SK-N-MC (cell line): ENCODE results near the gene GPNMB.

Source experiments
- DNase-seq: peaks from one replicate; pipeline ENCODE4 v3.0.0-alpha.2; 2011; ENCODE audit warnings: low read depth, low spot score
- H3K27ac ChIP-seq: fragments of 200-600 bp; sonication (generic); 2 replicates; pipeline ENCODE4 v1.5.1; 2016; ENCODE audit warnings: mixed run types
- H3K36me3 ChIP-seq: fragments of 200-600 bp; sonication (generic); 2 replicates; pipeline ENCODE4 v1.6.1; 2017; ENCODE audit warnings: antibody characterized with exemption, low read length, mixed read lengths; ENCODE audit not compliant: insufficient read depth
- H3K4me3 ChIP-seq: fragments of 200-600 bp; sonication (generic); 2 replicates; pipeline ENCODE4 v1.5.1; 2016
- H3K9ac ChIP-seq: fragments of 200-600 bp; sonication (generic); 2 replicates; pipeline ENCODE4 v1.8.0; 2017; ENCODE audit warnings: mixed run types, mixed read lengths; ENCODE audit not compliant: insufficient read length
- H3K9me3 ChIP-seq: fragments of 200-600 bp; sonication (generic); 2 replicates; pipeline ENCODE4 v1.6.1; 2017; ENCODE audit warnings: low read depth, mild to moderate bottlenecking, antibody characterized with exemption, low read length, moderate library complexity, mixed read lengths
- EZH2 ChIP-seq: fragments of 200-600 bp; sonication (generic); IDR thresholded peaks from one replicate; pipeline ENCODE4 v1.6.1; 2017; ENCODE audit warnings: antibody characterized with exemption
- FOXP2 ChIP-seq: optimal IDR thresholded peaks from 2 replicates; pipeline ENCODE3; 2011; ENCODE audit warnings: mild to moderate bottlenecking, moderate library complexity; ENCODE audit not compliant: insufficient read depth; ENCODE audit errors: extremely low read length, control extremely low read depth
- POLR2AphosphoS5 ChIP-seq: IDR thresholded peaks from 2 replicates; pipeline ENCODE4 v1.6.1; 2012; ENCODE audit warnings: mild to moderate bottlenecking, low read depth, low read length, borderline replicate concordance

Gene GPNMB

GRCh38 chr7:23283086-23283485 is 36.5 kb downstream of the GPNMB start:
- Histone ChIP-seq H3K9ac (no peak overlapping the region), H3K36me3 (no peaks in the 10 kb centered on the region), H3K4me3 (no peak overlapping the region), H3K27ac (no peak overlapping the region), H3K9me3 (no peaks in the 10 kb centered on the region)
- TF ChIP-seq FOXP2 (no peak), EZH2 (no peak), POLR2AphosphoS5 (no peak)
- DNase-seq: no peak

- H3K9ac ChIP-seq: no peak overlapping the region
- TF ChIP-seq FOXP2: no peak
- no peak for TF ChIP-seq POLR2AphosphoS5
- TF ChIP-seq EZH2: no peak
- DNase-seq: no peak
- H3K9me3 ChIP-seq: no peaks in the 10 kb centered on the region
- no peak overlapping the region for H3K27ac ChIP-seq
- H3K4me3 ChIP-seq: no peak overlapping the region
- H3K36me3 ChIP-seq: no peaks in the 10 kb centered on the region
Observed at GRCh38 chr7:23284871-23285270, 38.3 kb downstream of the GPNMB start.

- Histone ChIP-seq H3K4me3 (no peak overlapping the region), H3K9me3 (no peaks in the 10 kb centered on the region), H3K36me3 (no peaks in the 10 kb centered on the region), H3K27ac (no peak overlapping the region), H3K9ac (no peak overlapping the region)
- no peak for TF ChIP-seq EZH2
- no peak for TF ChIP-seq FOXP2
- no peak for DNase-seq
Observed at GRCh38 chr7:23285657-23286646, 39.4 kb downstream of the GPNMB start.

- TF ChIP-seq FOXP2: no peak
- no peak for TF ChIP-seq EZH2
- TF ChIP-seq POLR2AphosphoS5: no peak
- Histone ChIP-seq H3K36me3 (no peaks in the 10 kb centered on the region), H3K9me3 (no peaks in the 10 kb centered on the region), H3K4me3 (no peak overlapping the region), H3K27ac (no peak overlapping the region), H3K9ac (no peak overlapping the region)
- no peak for DNase-seq
Observed at GRCh38 chr7:23287612-23288011, 41.0 kb downstream of the GPNMB start.

- DNase-seq: no peak
- no peak for TF ChIP-seq FOXP2
- TF ChIP-seq POLR2AphosphoS5: no peak
- no peak for TF ChIP-seq EZH2
- no peaks in the 10 kb centered on the region for H3K9me3 ChIP-seq
Observed at GRCh38 chr7:23290993-23291392, 44.4 kb downstream of the GPNMB start.

GRCh38 chr7:23291957-23292560 is 45.5 kb downstream of the GPNMB start:
- no peak for TF ChIP-seq POLR2AphosphoS5
- TF ChIP-seq FOXP2: no peak
- TF ChIP-seq EZH2: no peak
- DNase-seq: no peak
- H3K9ac ChIP-seq: no peak overlapping the region
- H3K27ac ChIP-seq: 0 out of 2 replicates have a peak overlapping the region, but pooled peaks have one; percentile 4
- H3K4me3 ChIP-seq: no peak overlapping the region
- H3K36me3 ChIP-seq: no peaks in the 10 kb centered on the region
- H3K9me3 ChIP-seq: no peaks in the 10 kb centered on the region

More at GRCh38 chr7:23290993-23291392, 44.4 kb downstream of the GPNMB start:
- no peak overlapping the region for H3K9ac ChIP-seq
- H3K27ac ChIP-seq: no peak overlapping the region
- no peak overlapping the region for H3K4me3 ChIP-seq
- H3K36me3 ChIP-seq: no peaks in the 10 kb centered on the region

GRCh38 chr7:23292623-23293022 is 46.0 kb downstream of the GPNMB start:
- TF ChIP-seq FOXP2 (no peak), EZH2 (no peak), POLR2AphosphoS5 (no peak)
- no peak for DNase-seq
- Histone ChIP-seq H3K9ac (no peak overlapping the region), H3K27ac (no peak overlapping the region), H3K9me3 (no peaks in the 10 kb centered on the region), H3K36me3 (no peaks in the 10 kb centered on the region), H3K4me3 (no peak overlapping the region)

- Histone ChIP-seq H3K9ac (no peak overlapping the region), H3K27ac (no peak overlapping the region), H3K4me3 (no peak overlapping the region), H3K36me3 (no peaks in the 10 kb centered on the region), H3K9me3 (no peaks in the 10 kb centered on the region)
- DNase-seq: no peak
- TF ChIP-seq EZH2 (no peak), POLR2AphosphoS5 (no peak), FOXP2 (no peak)
Observed at GRCh38 chr7:23293500-23294073, 47.0 kb downstream of the GPNMB start.
